Retinal pigment epithelial cell (primary cell): ENCODE data around the gene CUL9.

Experiments
- DNase-seq: peaks from one replicate; pipeline ENCODE4 v3.0.0-alpha.2; 2010; ENCODE audit warnings: low read depth
- H3K4me3 ChIP-seq: 2 replicates; pipeline ENCODE4 v1.5.1; 2011; ENCODE audit warnings: mild to moderate bottlenecking, low read length, control low read depth, moderate library complexity
- TF ChIP-seq, protein P1 (sequence below): conservative IDR thresholded peaks from 2 replicates; pipeline ENCODE4 v1.5.1; 2011; ENCODE audit warnings: low read depth, low read length, control low read depth, inconsistent platforms

CUL9 gene

GRCh38 chr6:43200541-43200940, 18.5 kb downstream of the CUL9 start:
- TF ChIP-seq, protein P1, sequence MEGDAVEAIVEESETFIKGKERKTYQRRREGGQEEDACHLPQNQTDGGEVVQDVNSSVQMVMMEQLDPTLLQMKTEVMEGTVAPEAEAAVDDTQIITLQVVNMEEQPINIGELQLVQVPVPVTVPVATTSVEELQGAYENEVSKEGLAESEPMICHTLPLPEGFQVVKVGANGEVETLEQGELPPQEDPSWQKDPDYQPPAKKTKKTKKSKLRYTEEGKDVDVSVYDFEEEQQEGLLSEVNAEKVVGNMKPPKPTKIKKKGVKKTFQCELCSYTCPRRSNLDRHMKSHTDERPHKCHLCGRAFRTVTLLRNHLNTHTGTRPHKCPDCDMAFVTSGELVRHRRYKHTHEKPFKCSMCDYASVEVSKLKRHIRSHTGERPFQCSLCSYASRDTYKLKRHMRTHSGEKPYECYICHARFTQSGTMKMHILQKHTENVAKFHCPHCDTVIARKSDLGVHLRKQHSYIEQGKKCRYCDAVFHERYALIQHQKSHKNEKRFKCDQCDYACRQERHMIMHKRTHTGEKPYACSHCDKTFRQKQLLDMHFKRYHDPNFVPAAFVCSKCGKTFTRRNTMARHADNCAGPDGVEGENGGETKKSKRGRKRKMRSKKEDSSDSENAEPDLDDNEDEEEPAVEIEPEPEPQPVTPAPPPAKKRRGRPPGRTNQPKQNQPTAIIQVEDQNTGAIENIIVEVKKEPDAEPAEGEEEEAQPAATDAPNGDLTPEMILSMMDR, result no peak
- H3K4me3 ChIP-seq, result no peak overlapping the region
- DNase-seq, result no peak

GRCh38 chr6:43202451-43202850, 20.5 kb downstream of the CUL9 start:
- TF ChIP-seq, protein P1, result no peak
- no peak for DNase-seq
- no peak overlapping the region for H3K4me3 ChIP-seq

GRCh38 chr6:43203029-43203717, 21.2 kb downstream of the CUL9 start:
- no peak overlapping the region for H3K4me3 ChIP-seq
- TF ChIP-seq, protein P1, result no peak
- DNase-seq, result no peak

DNA sequence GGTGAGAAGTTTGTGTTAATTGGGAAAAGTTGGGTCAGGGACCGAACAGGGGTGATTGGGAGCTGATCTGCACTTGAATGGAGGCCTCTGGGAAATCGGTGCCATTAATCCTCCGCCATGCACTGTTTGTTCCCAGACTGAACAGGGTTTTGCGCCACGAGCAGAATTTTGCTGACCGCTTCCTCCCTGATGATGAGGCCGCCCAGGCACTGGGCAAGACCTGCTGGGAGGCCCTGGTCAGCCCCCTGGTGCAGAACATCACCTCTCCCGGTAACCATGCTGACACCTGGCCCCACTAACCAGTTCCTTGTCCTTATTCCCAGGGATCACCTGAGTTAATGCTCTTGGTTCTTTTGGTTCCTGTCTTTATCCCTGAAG, 21.7 kb downstream of the CUL9 start:
- no peak overlapping the region for H3K4me3 ChIP-seq
- DNase-seq, result no peak
- TF ChIP-seq, protein P1, result no peak

- TF ChIP-seq, protein P1, result no peak
- DNase-seq, result no peak
- H3K4me3 ChIP-seq, result no peak overlapping the region
Observed at GRCh38 chr6:43204271-43205105, 22.5 kb downstream of the CUL9 start.

- TF ChIP-seq, protein P1, result no peak
- no peak overlapping the region for H3K4me3 ChIP-seq
- no peak for DNase-seq
Observed at GRCh38 chr6:43205849-43206248, 23.9 kb downstream of the CUL9 start.

GRCh38 chr6:43207286-43207685, 25.3 kb downstream of the CUL9 start:
- DNase-seq, result no peak
- TF ChIP-seq, protein P1, result no peak

More at GRCh38 chr6:43207286-43207685, 25.3 kb downstream of the CUL9 start:
- no peak overlapping the region for H3K4me3 ChIP-seq
